HepG2 (cell line): Measurements from ENCODE around the gene ARL8A. TPM values are rescaled to one million over a fixed set of nuclear protein-coding genes. Genes with fewer than 3 reads are reported as not detected.
A peak's percentile ranks its signal among the peaks of the same experiment; 100 is the strongest.

ENCODE experiments used
- ATAC-seq: fragments of 200-7000 bp; cut with Tn5 transposase; 3 replicates; pipeline ENCODE4 v1.9.1; 2020; ENCODE audit warnings: mild to moderate bottlenecking, moderate library complexity
- BruUV-seq: library from RNA; stranded (reverse); fragments of 400-500 nt; replicated peaks from 2 replicates; lab custom pipeline; 2021; lab: Mats Ljungman, UMichigan
- CTCF ChIA-PET: fragments of 300-600 bp; formaldehyde crosslinking; extraction: SDS; loops from one replicate; lab custom pipeline; 2021; ENCODE audit warnings: low total read pairs, inconsistent platforms, low intra/inter-chr PET ratio; lab: Yijun Ruan, JAX
- POLR2A ChIA-PET: fragments of 350-600 bp; sonication (Branson Sonifier 250); formaldehyde crosslinking; loops from one replicate; lab custom pipeline; 2020; ENCODE audit warnings: antibody characterized with exemption, inconsistent platforms; lab: Yijun Ruan, JAX
- DNase-seq: peaks from one replicate; pipeline ENCODE4 v3.0.0-alpha.2; 2015; ENCODE audit warnings: low spot score
- FAIRE-seq: peaks from 3 replicates; lab custom pipeline; 2011; peaks lifted over from hg19 to GRCh38; lab: Jason Lieb, UNC
- H2AFZ ChIP-seq: one replicate; pipeline ENCODE4 v1.6.1; 2011; ENCODE audit warnings: low read length, inconsistent platforms
- H3K27ac ChIP-seq: fragments of 300-600 bp; 3 replicates; pipeline ENCODE4 v1.8.0; 2011; ENCODE audit warnings: mixed run types, mild to moderate bottlenecking, mixed read lengths, low read length, inconsistent platforms; ENCODE audit not compliant: insufficient read depth; ENCODE audit errors: extremely low read length
- H3K27me3 ChIP-seq, 2 experiments: fragments of 200-600 bp in 1 of 2; 2 replicates in 1 of 2; 3 replicates in 1 of 2; pipeline versions ENCODE4 v1.6.0 to v1.8.0; 2011; ENCODE audit warnings: low read length in 2 of 2, mild to moderate bottlenecking in 2 of 2, moderate library complexity in 2 of 2, inconsistent platforms in 1 of 2; ENCODE audit not compliant: insufficient read depth in 2 of 2, control insufficient read depth in 1 of 2
- H3K36me3 ChIP-seq, 2 experiments: fragments of 200-600 bp in 1 of 2; replicated peaks in 1 of 2; 2 replicates in 1 of 2; 3 replicates in 1 of 2; pipeline versions ENCODE4 v1.5.1 to v1.8.0; 2011; ENCODE audit warnings: low read length in 2 of 2, inconsistent platforms in 1 of 2; ENCODE audit not compliant: insufficient read depth in 2 of 2, control insufficient read depth in 1 of 2
- H3K4me1 ChIP-seq: 2 replicates; pipeline ENCODE4 v1.5.1; 2012; ENCODE audit warnings: low read length, inconsistent platforms; ENCODE audit not compliant: insufficient read depth
- H3K4me2 ChIP-seq: 2 replicates; pipeline ENCODE4 v1.6.0; 2011; ENCODE audit warnings: low read depth, low read length, inconsistent platforms
- H3K4me3 ChIP-seq, 3 experiments: fragments of 200-600 bp in 1 of 3; sonication (generic), shearing (Covaris generic) in 1 of 3; replicated peaks in 1 of 3; 2 replicates each; pipeline ENCODE4 v1.5.1; 2011 to 2016; ENCODE audit warnings: low read length in 3 of 3, inconsistent platforms in 2 of 3, low read depth in 2 of 3, mild to moderate bottlenecking in 2 of 3, control low read depth in 1 of 3, mixed read lengths in 1 of 3; ENCODE audit not compliant: insufficient read depth in 1 of 3
- H3K79me2 ChIP-seq: one replicate; pipeline ENCODE4 v1.6.1; 2011; ENCODE audit warnings: low read length, inconsistent platforms; ENCODE audit not compliant: insufficient read depth
- H3K9ac ChIP-seq: 2 replicates; pipeline ENCODE4 v1.6.0; 2011; ENCODE audit warnings: mild to moderate bottlenecking, low read depth, low read length, inconsistent platforms; ENCODE audit not compliant: insufficient read depth
- H3K9me3 ChIP-seq: 2 replicates; pipeline ENCODE4 v1.5.1; 2012; ENCODE audit warnings: mild to moderate bottlenecking, low read length
- H4K20me1 ChIP-seq: 2 replicates; pipeline ENCODE4 v1.6.0; 2011; ENCODE audit warnings: inconsistent platforms, mild to moderate bottlenecking, low read length, moderate library complexity; ENCODE audit not compliant: insufficient read depth
- GLMP ChIP-seq: sonication (generic); formaldehyde crosslinking; IDR thresholded peaks from 2 replicates; pipeline ENCODE4 v1.9.0; 2021; ENCODE audit warnings: missing genetic modification reagents, mild to moderate bottlenecking, borderline replicate concordance
- KDM5B ChIP-seq: sonication (generic); formaldehyde crosslinking; IDR thresholded peaks from 2 replicates; pipeline ENCODE4 v1.4.0; 2020; ENCODE audit warnings: missing genetic modification reagents, mild to moderate bottlenecking, borderline replicate concordance
- ZHX2 ChIP-seq, 2 experiments: sonication (generic) in 1 of 2; formaldehyde crosslinking in 1 of 2; IDR thresholded peaks; 2 replicates each; pipeline versions ENCODE4 v1.6.1 to v1.9.0; 2014 to 2022; ENCODE audit warnings: antibody characterized with exemption in 1 of 2, borderline replicate concordance in 1 of 2, inconsistent platforms in 1 of 2, low read depth in 1 of 2, missing genetic modification reagents in 1 of 2
- ZSCAN22 ChIP-seq: sonication (generic); formaldehyde crosslinking; IDR thresholded peaks from 2 replicates; pipeline ENCODE4 v1.4.0; 2020; ENCODE audit warnings: mild to moderate bottlenecking, missing genetic modification reagents
- WGBS: methylation state at CpG from one replicate; pipeline ENCODE4 v1.1.6; 2017; ENCODE audit warnings: low lambda C conversion rate; 5-methylcytosine and 5-hydroxymethylcytosine counted together
- in situ Hi-C: cut with HindIII; loops from 2 replicates; pipeline ENCODE4 v1.10.0; 2017; ENCODE audit warnings: low pct_unique_long_range_greater_than_20kb; ENCODE audit not compliant: extremely low pct_ligation_motif_present
- intact Hi-C: fragments of 100-400 bp; cut with micrococcal nuclease; formaldehyde crosslinking; loops from one replicate; pipeline ENCODE4 v1.10.0; 2022; ENCODE audit not compliant: unreplicated experiment
- polyA plus RNA-seq, 8 experiments: library from polyadenylated mRNA; depleted of rRNA in 3 of 8; stranded (reverse) in 7 of 8; unstranded in 1 of 8; fragments of >200 nt; fragmentation: Illumina TruSeq in 4 of 8; extraction: Trizol in 4 of 8; gene quantifications; 2 replicates each; pipeline versions ENCODE4 v1.2.1 to v1.2.3, GENCODE V29; 2011 to 2016; ENCODE audit warnings: low read depth in 4 of 8, missing spikeins in 1 of 8, mixed read lengths in 1 of 8; ENCODE audit not compliant: insufficient read depth in 1 of 8
- total RNA-seq, 5 experiments: library from RNA; depleted of rRNA; stranded (reverse); fragments of >200 nt; fragmentation: Illumina TruSeq; extraction: Trizol; gene quantifications; 2 replicates each; pipeline ENCODE4 v1.2.3, GENCODE V29; 2016; ENCODE audit warnings: low read depth in 1 of 5

ARL8A gene
- total and polyA plus RNA-seq, 2 of the 13 experiments (the other 11 are each of a cell fraction or from before 2014, with no cell fraction given), result 2.7 to 23.4 TPM

GRCh38 chr1:202161151-202162046 is 16.9 kb upstream of the ARL8A start:
- Histone ChIP-seq H3K4me2 (no peak overlapping the region), H3K27ac (no peak overlapping the region), H3K79me2 (no peaks in the 10 kb centered on the region), H3K36me3 (no peaks in the 10 kb centered on the region), H4K20me1 (no peaks in the 10 kb centered on the region), H3K4me1 (peaks cover 25% of the 10 kb centered on the region), H3K9me3 (no peaks in the 10 kb centered on the region), H2AFZ (no peak overlapping the region), H3K9ac (no peak overlapping the region), H3K4me3 (no peak overlapping the region), H3K27me3 (peaks cover 10 to 70% of the 10 kb centered on the region in 2 experiments)
- DNase-seq (no peak), FAIRE-seq (no peak), ATAC-seq (peak; percentile 7; the same call in 2 of the 3 replicates)
- WGBS, result 27% methylated on average over 17 of the region's 22 CpGs
- ChIA-PET POLR2A (no interaction called here), CTCF (no interaction called here)
- TF ChIP-seq KDM5B (CRISPR knock-in tag), result no peak
- no peak for TF ChIP-seq ZHX2 (IDR thresholded peaks at IDR 0.05; ENCODE audit: low read depth)
- no peak for TF ChIP-seq ZHX2 (CRISPR knock-in tag; IDR thresholded peaks at IDR 0.05; ENCODE audit: borderline replicate concordance)
- no peak for TF ChIP-seq GLMP (CRISPR knock-in tag)
- no peak for TF ChIP-seq ZSCAN22 (CRISPR knock-in tag)
- no TSS peak for BruUV-seq
- in situ Hi-C loops, result no loop called here
- intact Hi-C loops, result no loop called here
